ENCODE results near the gene HMGN3.
A peak's percentile ranks its signal among the peaks of the same experiment; 100 is the strongest.

HMGN3 gene

GRCh38 chr6:79234150-79235022 lies at the start of gene HMGN3:
TSS of gene HMGN3 (minus strand) at chr6:79234682.
- peak; percentile 4 for TF ChIP-seq CTCF (IDR thresholded peaks at IDR 0.05; ENCODE audit: low read depth, low read length)
- peak; percentile 94 to 96 for DNase-seq (ENCODE audit: low read depth in 2 of 2)

GRCh38 chr6:79280756-79281155 lies 46.3 kb upstream of the HMGN3 start:
- no peak for TF ChIP-seq CTCF (IDR thresholded peaks at IDR 0.05; ENCODE audit: low read depth, low read length)
- H3K4me3 ChIP-seq (replicated peaks in 1 of 2; ENCODE audit: low read depth in 2 of 2, low read length in 2 of 2), result no peak overlapping the region
- DNase-seq (ENCODE audit: low read depth in 2 of 2), result no peak

More at GRCh38 chr6:79234150-79235022, at the start of gene HMGN3:
- H3K4me3 ChIP-seq (replicated peaks in 1 of 2; ENCODE audit: low read depth in 2 of 2, low read length in 2 of 2), result peak within 1 kb of the TSS; percentile 70 to 78

GRCh38 chr6:79277109-79277508 lies 42.6 kb upstream of the HMGN3 start:
- DNase-seq (ENCODE audit: low read depth in 2 of 2), result peak; percentile 40 to 60

GRCh38 chr6:79269877-79270276 lies 35.4 kb upstream of the HMGN3 start:
- TF ChIP-seq CTCF (IDR thresholded peaks at IDR 0.05; ENCODE audit: low read depth, low read length), result no peak
- no peak overlapping the region for H3K4me3 ChIP-seq (replicated peaks in 1 of 2; ENCODE audit: low read depth in 2 of 2, low read length in 2 of 2)
- DNase-seq (ENCODE audit: low read depth in 2 of 2), result peak; percentile 76 to 91

More at GRCh38 chr6:79277109-79277508, 42.6 kb upstream of the HMGN3 start:
- H3K4me3 ChIP-seq (replicated peaks in 1 of 2; ENCODE audit: low read depth in 2 of 2, low read length in 2 of 2), result no peak overlapping the region
- no peak for TF ChIP-seq CTCF (IDR thresholded peaks at IDR 0.05; ENCODE audit: low read depth, low read length)

- no peak overlapping the region for H3K4me3 ChIP-seq (replicated peaks in 1 of 2; ENCODE audit: low read depth in 2 of 2, low read length in 2 of 2)
- no peak for TF ChIP-seq CTCF (IDR thresholded peaks at IDR 0.05; ENCODE audit: low read depth, low read length)
- DNase-seq (ENCODE audit: low read depth in 2 of 2), result no peak
Observed at GRCh38 chr6:79267128-79267527, 32.6 kb upstream of the HMGN3 start.

- TF ChIP-seq CTCF (IDR thresholded peaks at IDR 0.05; ENCODE audit: low read depth, low read length), result no peak
- no peak overlapping the region for H3K4me3 ChIP-seq (replicated peaks in 1 of 2; ENCODE audit: low read depth in 2 of 2, low read length in 2 of 2)
- DNase-seq (ENCODE audit: low read depth in 2 of 2), result no peak
Observed at GRCh38 chr6:79266051-79266450, 31.6 kb upstream of the HMGN3 start.
